ENCODE results near the gene IPO13. TPM values are rescaled to one million over a fixed set of nuclear protein-coding genes. Genes with fewer than 3 reads are reported as not detected.
A peak's percentile ranks its signal among the peaks of the same experiment; 100 is the strongest.

Gene IPO13
- total RNA-seq, 4 donors from 2014 or later, result 9.1 to 36.5 (median 32.0) TPM

DNA sequence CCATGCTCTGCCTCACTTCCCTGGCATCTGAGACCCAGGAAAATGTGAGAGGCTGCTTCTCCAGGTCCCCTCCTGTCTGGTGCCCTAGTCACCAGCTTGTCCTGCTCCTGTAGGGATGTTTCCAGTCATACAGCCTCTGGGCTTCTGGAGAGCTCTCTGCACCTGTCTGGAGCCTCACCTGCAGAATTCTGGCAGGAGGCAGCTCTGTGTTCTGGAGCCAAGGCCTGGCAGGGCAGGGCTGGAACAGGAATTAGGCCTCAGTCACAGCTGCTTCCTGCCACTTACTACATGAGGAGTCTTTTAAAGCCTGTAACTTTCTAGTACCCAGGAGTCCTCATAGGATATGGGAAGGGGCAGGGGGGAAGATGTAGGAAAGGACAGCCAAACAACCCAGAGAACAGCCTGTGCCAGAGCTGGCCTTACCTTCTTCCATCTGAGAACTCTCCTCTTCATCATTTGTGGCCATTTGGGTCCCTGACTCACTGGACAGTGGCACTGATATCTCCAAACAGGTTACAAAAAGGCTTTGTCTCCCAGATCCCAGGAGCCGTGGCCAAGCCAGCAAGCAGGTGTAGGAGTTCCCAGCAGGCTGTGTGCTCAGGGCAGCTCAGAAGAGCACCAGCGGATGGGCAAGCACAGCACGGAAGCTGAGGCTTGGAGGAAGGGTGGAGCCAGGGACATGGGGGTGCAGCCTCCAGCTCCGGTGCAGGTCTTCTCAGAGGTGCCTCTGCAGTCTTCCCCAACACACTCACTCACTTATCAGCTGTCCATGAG is 44.5 kb upstream of the IPO13 start:
- Histone ChIP-seq H3K27ac (no peak overlapping the region), H3K4me3 (no peak overlapping the region), H3K36me3 (no peaks in the 10 kb centered on the region), H3K4me1 (no peaks in the 10 kb centered on the region), H3K9me3 (no peaks in the 10 kb centered on the region), H3K27me3 (no peaks in the 10 kb centered on the region)
- no peak for DNase-seq
- no peak for TF ChIP-seq POLR2A (IDR thresholded peaks at IDR 0.05)
- TF ChIP-seq, protein P1, sequence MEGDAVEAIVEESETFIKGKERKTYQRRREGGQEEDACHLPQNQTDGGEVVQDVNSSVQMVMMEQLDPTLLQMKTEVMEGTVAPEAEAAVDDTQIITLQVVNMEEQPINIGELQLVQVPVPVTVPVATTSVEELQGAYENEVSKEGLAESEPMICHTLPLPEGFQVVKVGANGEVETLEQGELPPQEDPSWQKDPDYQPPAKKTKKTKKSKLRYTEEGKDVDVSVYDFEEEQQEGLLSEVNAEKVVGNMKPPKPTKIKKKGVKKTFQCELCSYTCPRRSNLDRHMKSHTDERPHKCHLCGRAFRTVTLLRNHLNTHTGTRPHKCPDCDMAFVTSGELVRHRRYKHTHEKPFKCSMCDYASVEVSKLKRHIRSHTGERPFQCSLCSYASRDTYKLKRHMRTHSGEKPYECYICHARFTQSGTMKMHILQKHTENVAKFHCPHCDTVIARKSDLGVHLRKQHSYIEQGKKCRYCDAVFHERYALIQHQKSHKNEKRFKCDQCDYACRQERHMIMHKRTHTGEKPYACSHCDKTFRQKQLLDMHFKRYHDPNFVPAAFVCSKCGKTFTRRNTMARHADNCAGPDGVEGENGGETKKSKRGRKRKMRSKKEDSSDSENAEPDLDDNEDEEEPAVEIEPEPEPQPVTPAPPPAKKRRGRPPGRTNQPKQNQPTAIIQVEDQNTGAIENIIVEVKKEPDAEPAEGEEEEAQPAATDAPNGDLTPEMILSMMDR (IDR thresholded peaks at IDR 0.05), result no peak

DNA sequence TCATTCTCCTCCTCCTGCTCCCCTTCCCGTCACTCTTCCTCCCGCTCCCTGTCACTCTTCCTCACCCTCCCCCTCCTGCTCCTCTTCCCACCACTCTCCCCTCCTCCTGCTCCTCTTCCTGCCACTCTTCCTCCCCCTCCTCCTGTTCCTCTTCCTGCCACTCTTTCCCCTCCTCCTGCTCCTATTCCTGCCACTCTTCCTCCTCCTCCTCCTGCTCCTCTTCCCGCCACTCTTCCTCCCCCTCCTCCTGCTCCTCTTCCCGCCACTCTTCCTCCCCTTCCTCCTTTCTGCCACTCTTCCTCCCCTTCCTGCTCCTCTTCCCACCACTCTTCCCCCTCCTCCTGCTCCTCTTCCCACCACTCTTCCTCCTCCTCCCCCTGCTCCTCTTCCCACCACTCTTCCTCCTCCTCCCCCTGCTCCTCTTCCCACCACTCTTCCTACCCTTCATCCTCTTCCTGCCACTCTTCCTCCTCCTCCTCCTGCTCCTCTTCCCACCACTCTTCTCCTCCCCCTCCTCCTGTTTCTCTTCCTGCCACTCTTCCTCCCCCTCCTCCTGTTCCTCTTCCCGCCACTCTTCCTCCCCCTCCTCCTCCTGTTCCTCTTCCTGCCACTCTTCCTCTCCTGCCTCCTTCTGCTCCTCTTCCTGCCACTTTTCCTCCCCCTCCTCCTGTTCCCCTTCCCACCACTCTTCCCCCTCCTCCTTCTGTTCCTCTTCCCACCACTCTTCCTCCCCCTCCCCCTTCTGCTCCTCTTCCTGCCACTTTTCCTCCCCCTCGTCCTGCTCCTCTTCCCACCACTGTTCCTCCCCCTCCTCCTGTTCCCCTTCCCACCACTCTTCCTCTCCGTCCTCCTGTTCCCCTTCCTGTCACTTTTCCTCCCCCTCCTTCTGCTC is 41.8 kb upstream of the IPO13 start:
- no peaks in the 10 kb centered on the region for H3K9me3 ChIP-seq
- DNase-seq, result no peak

DNA sequence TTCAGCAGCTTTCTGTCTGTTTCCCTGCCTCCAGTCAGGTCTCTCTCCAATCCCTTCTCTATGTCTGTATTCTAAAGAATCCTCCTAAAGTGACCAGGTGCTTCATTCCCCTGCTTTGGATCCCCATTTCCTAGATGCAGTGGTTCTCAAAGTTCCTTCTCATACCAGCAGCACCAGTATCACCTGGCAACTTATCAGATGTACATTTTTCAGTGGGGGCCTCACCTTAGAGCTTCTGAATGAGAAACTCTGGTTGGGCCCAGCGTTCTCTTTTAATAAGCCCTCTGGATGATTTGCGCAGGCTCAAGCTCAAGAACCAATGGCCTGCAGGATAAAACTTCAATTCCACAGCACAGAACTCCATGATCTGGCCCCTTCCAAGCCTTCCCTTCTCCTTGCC is 38.5 kb upstream of the IPO13 start:
- no peak for DNase-seq
- Histone ChIP-seq H3K4me3 (no peak overlapping the region), H3K27me3 (no peaks in the 10 kb centered on the region), H3K9me3 (no peaks in the 10 kb centered on the region), H3K27ac (no peak overlapping the region), H3K36me3 (no peaks in the 10 kb centered on the region), H3K4me1 (peaks cover 0 to 9% (median 0%) of the 10 kb centered on the region in 4 donors)
- TF ChIP-seq, protein P1 (IDR thresholded peaks at IDR 0.05), result no peak
- TF ChIP-seq POLR2A (IDR thresholded peaks at IDR 0.05), result no peak

More for the DNA sequence above, 41.8 kb upstream of the IPO13 start:
- no peaks in the 10 kb centered on the region for H3K27me3 ChIP-seq
- H3K4me3 ChIP-seq, result no peak overlapping the region
- H3K36me3 ChIP-seq, result no peaks in the 10 kb centered on the region
- no peak overlapping the region for H3K27ac ChIP-seq
- no peak for TF ChIP-seq POLR2A (IDR thresholded peaks at IDR 0.05)
- TF ChIP-seq, protein P1 (IDR thresholded peaks at IDR 0.05), result no peak
- no peaks in the 10 kb centered on the region for H3K4me1 ChIP-seq

DNA sequence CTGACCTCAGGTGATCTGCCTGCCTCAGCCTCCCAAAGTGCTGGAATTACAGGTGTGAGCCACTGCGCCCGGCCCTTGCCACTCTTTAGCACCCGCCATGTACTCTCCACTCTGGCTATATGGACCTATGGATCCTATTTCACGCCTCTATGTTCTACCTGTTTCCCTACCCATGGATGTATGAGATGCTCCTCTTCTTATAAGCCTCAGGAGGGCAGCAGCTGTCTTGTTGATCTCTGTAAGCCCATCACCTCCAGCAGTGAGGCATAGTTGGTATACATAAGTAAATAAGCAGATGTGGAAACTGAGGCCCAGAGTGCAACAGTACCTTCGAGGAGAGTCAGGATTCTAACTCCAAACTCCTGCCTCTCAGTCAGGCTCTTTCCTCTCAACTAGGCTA is 37.9 kb upstream of the IPO13 start:
- no peak for DNase-seq
- Histone ChIP-seq H3K9me3 (no peaks in the 10 kb centered on the region), H3K36me3 (no peaks in the 10 kb centered on the region), H3K27ac (no peak overlapping the region), H3K4me1 (peaks cover 0 to 9% (median 0%) of the 10 kb centered on the region in 4 donors), H3K27me3 (no peaks in the 10 kb centered on the region), H3K4me3 (no peak overlapping the region)
- TF ChIP-seq, protein P1 (IDR thresholded peaks at IDR 0.05), result no peak
- no peak for TF ChIP-seq POLR2A (IDR thresholded peaks at IDR 0.05)

DNA sequence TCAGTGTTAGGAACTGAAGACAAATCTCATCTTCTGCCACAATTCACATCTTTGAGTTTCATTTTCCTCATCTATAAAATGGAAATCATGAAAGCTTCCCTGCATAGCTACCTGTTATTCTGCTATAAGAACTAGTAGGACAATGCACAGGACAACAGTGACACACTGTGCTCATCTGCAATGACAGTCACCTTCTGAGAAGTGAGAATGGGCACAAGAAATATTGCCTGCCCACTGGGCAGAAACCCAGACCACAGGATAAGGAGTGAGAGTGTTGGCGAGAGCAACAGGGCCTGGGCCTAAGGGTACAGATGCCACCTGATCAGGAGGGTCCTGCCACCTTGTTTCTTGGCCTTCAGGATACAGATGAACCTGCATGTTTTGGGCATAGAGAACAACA is 36.4 kb upstream of the IPO13 start:
- Histone ChIP-seq H3K4me3 (no peak overlapping the region), H3K9me3 (no peaks in the 10 kb centered on the region), H3K27ac (no peak overlapping the region), H3K36me3 (no peaks in the 10 kb centered on the region), H3K27me3 (no peaks in the 10 kb centered on the region), H3K4me1 (peaks cover 0 to 9% (median 0%) of the 10 kb centered on the region in 4 donors)
- no peak for DNase-seq
- no peak for TF ChIP-seq POLR2A (IDR thresholded peaks at IDR 0.05)
- TF ChIP-seq, protein P1 (IDR thresholded peaks at IDR 0.05), result peak in 2 of 6 experiments; percentile 25 to 35
